Left lung (tissue), 10 donors: ENCODE data around the gene MREG. TPM values are rescaled to one million over a fixed set of nuclear protein-coding genes. Genes with fewer than 3 reads are reported as not detected.

Experiments used
- ATAC-seq: fragments of 200-7000 bp; cut with Tn5 transposase; one replicate; pipeline ENCODE4 v1.9.1; 2020; ENCODE audit warnings: moderate library complexity
- DNase-seq, 4 donors: peaks; one replicate each; pipeline ENCODE4 v3.0.0-alpha.2; 2013 to 2020
- H3K27ac ChIP-seq, 2 donors: fragments of 200-600 bp; sonication (generic) in 1 of 2; one replicate each; pipeline versions ENCODE4 v1.5.0 to v1.8.0; 2020 to 2021
- H3K27me3 ChIP-seq, 2 donors: fragments of 200-600 bp; sonication (generic) in 1 of 2; one replicate each; pipeline versions ENCODE4 v1.5.0 to v1.8.0; 2020 to 2021
- H3K36me3 ChIP-seq, 2 donors: fragments of 200-600 bp; sonication (generic) in 1 of 2; one replicate each; pipeline versions ENCODE4 v1.5.0 to v1.8.0; 2020 to 2021
- H3K4me1 ChIP-seq, 2 donors: fragments of 200-600 bp; one replicate each; pipeline ENCODE4 v1.8.0; 2021
- H3K4me3 ChIP-seq, 2 donors: fragments of 200-600 bp; sonication (generic) in 1 of 2; one replicate each; pipeline versions ENCODE4 v1.5.0 to v1.8.0; 2020 to 2021; ENCODE audit warnings: mild to moderate bottlenecking in 1 of 2
- H3K9me3 ChIP-seq, 2 donors: fragments of 200-600 bp; sonication (generic) in 1 of 2; one replicate each; pipeline versions ENCODE4 v1.5.0 to v1.8.0; 2020 to 2021
- CTCF ChIP-seq, 2 donors: fragments of 200-600 bp; sonication (generic) in 1 of 2; IDR thresholded peaks; one replicate each; pipeline versions ENCODE4 v1.5.0 to v1.8.0; 2021; ENCODE audit warnings: antibody characterized with exemption in 2 of 2
- intact Hi-C, 2 donors: fragments of 100-400 bp; cut with DNase I; formaldehyde crosslinking; loops; one replicate each; pipeline versions ENCODE4 v1.11.2 to v1.14.2; 2022
- polyA plus RNA-seq, 6 donors: library from polyadenylated mRNA; unstranded; fragments of 120-200 nt; gene quantifications; one replicate each; pipeline ENCODE4 v1.2.1, GENCODE V29; 2013; ENCODE audit not compliant: insufficient read length in 6 of 6
- total RNA-seq, 2 donors: library from RNA; stranded (reverse); fragmentation: NEBNext Ultra II Directional; extraction: Animal tissue kit (Norgen Biotek cat#: 25700); gene quantifications; one replicate each; pipeline ENCODE4 v1.2.1, GENCODE V29; 2021
- donor health status: DM: no; HTN: yes; CAD: no.
- donor health status: DM: no; HTN: no; CAD: no.

Gene MREG
- total and polyA plus RNA-seq, 8 donors = 12.0 to 17.1 (median 15.0) TPM

GRCh38 chr2:215911301-215912085, 101.9 kb downstream of the MREG start:
- intact Hi-C loops = loop anchor here (10.0 kb wide), 2 partner anchors 447 to 457 kb away; no protein-coding TSS in a partner anchor
- TF ChIP-seq CTCF (IDR thresholded peaks at IDR 0.05) = no peak
- no peak for ATAC-seq

GRCh38 chr2:215910180-215910579, 103.2 kb downstream of the MREG start:
- ATAC-seq (no peak), DNase-seq (no peak)
- Histone ChIP-seq H3K27me3 (no peaks in the 10 kb centered on the region), H3K27ac (no peak overlapping the region), H3K4me1 (peaks cover 0 to under 1% of the 10 kb centered on the region in 2 donors), H3K4me3 (no peak overlapping the region), H3K36me3 (no peaks in the 10 kb centered on the region), H3K9me3 (no peaks in the 10 kb centered on the region)
- intact Hi-C loops = loop anchor here (10.0 kb wide), 2 partner anchors 445 to 455 kb away; no protein-coding TSS in a partner anchor
- no peak for TF ChIP-seq CTCF (IDR thresholded peaks at IDR 0.05)

More at GRCh38 chr2:215911301-215912085, 101.9 kb downstream of the MREG start:
- Histone ChIP-seq H3K4me3 (no peak overlapping the region), H3K9me3 (no peaks in the 10 kb centered on the region), H3K4me1 (peaks cover 0 to 8% of the 10 kb centered on the region in 2 donors), H3K27ac (no peak overlapping the region), H3K36me3 (no peaks in the 10 kb centered on the region), H3K27me3 (no peaks in the 10 kb centered on the region)
- DNase-seq = no peak

GRCh38 chr2:215907147-215907546, 106.2 kb downstream of the MREG start:
- no peak overlapping the region for H3K27ac ChIP-seq
- no peaks in the 10 kb centered on the region for H3K36me3 ChIP-seq
- no peak for DNase-seq
- no peak for TF ChIP-seq CTCF (IDR thresholded peaks at IDR 0.05)
- no peaks in the 10 kb centered on the region for H3K27me3 ChIP-seq
- no peaks in the 10 kb centered on the region for H3K9me3 ChIP-seq
- intact Hi-C loops = no loop called here
- peaks cover 0 to 3% of the 10 kb centered on the region in 2 donors for H3K4me1 ChIP-seq
- H3K4me3 ChIP-seq = no peak overlapping the region
- ATAC-seq = no peak

DNA sequence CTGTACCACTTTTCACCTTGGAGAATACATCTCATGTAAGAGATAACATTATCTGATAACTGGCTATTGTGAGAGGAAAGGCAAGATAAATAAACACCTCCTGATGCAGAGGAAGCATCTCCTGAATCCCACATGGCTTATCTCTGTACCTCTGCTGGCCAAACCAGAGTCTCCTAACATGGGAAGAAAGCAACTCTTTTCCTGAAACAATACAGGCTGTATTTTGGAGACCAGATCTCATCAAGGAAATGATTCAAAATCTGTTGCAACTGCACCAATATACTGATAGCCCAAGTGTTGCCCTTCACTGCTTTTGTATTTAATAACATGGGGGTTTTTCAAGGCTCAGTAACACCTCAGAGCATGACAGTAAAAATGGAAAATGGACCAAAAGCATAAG, 106.9 kb downstream of the MREG start:
- Histone ChIP-seq H3K4me3 (no peak overlapping the region), H3K9me3 (no peaks in the 10 kb centered on the region), H3K27me3 (no peaks in the 10 kb centered on the region), H3K36me3 (no peaks in the 10 kb centered on the region), H3K27ac (no peak overlapping the region), H3K4me1 (peaks cover 0 to 5% of the 10 kb centered on the region in 2 donors)
- TF ChIP-seq CTCF (IDR thresholded peaks at IDR 0.05) = no peak
- intact Hi-C loops = no loop called here
- no peak for DNase-seq
- no peak for ATAC-seq

DNA sequence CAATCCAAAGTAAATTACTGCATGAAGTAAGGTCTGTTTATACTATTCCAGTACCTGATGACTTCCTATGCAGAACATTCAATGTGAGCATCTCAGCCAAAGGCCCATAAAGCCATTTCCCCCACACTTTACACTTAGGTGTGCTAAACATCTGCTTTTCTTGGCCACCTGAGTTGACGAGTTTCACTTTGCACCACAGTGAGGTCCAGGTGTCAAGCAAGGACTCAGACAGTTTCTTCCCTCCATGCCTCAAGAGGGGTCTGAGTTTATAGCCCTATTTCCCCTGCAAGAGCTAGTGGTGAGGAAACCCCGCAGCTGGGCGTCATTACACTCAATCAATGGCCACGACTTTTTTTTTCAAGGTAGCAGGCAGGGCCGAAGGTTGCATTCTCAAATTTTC, 107.7 kb downstream of the MREG start:
- Histone ChIP-seq H3K4me3 (no peak overlapping the region), H3K27me3 (no peaks in the 10 kb centered on the region), H3K4me1 (peaks cover 0 to 13% of the 10 kb centered on the region in 2 donors), H3K36me3 (no peaks in the 10 kb centered on the region), H3K27ac (no peak overlapping the region), H3K9me3 (no peaks in the 10 kb centered on the region)
- intact Hi-C loops = no loop called here
- DNase-seq = no peak
- ATAC-seq = no peak
- TF ChIP-seq CTCF (IDR thresholded peaks at IDR 0.05) = no peak
